ENCODE measurements around the gene MAML3. TPM values are rescaled to one million over a fixed set of nuclear protein-coding genes. Genes with fewer than 3 reads are reported as not detected.
A peak's percentile ranks its signal among the peaks of the same experiment; 100 is the strongest.

Gene MAML3
- total RNA-seq = 10 to 100 TPM; 11.8 to 14.6 TPM
- long read RNA-seq, partial matches to known transcripts = 1 of 13 reads
- long read RNA-seq, other reads (novel, unspliced or antisense) = 12 of 13 reads

- ATAC-seq (peak; percentile 60), DNase-seq (peak; percentile 94 to 96)
- intact Hi-C loops (cut with DNase I, micrococcal nuclease) = loop anchor here (5.0 to 10.0 kb wide), 2 partner anchors 88 to 101 kb away; no protein-coding TSS in a partner anchor
These were observed at the start of gene MAML3 for GRCh38 chr4:140153718-140154571. MAML3 (minus strand) TSS chr4:140154184; CDS start chr4:140153327, 857 bp downstream.

- DNase-seq (no peak), ATAC-seq (no peak)
- intact Hi-C loops (cut with DNase I, micrococcal nuclease) = no loop called here
These were observed 45.0 kb upstream of the MAML3 start for GRCh38 chr4:140198942-140199341.

GRCh38 chr4:140195806-140196205, 41.8 kb upstream of the MAML3 start:
- DNase-seq (no peak), ATAC-seq (no peak)
- intact Hi-C loops (cut with DNase I, micrococcal nuclease) = no loop called here

GRCh38 chr4:140189805-140190204, 35.8 kb upstream of the MAML3 start:
- intact Hi-C loops (cut with DNase I, micrococcal nuclease) = no loop called here
- no peak for ATAC-seq
- DNase-seq = no peak

GRCh38 chr4:140188975-140189374, 35.0 kb upstream of the MAML3 start:
- intact Hi-C loops (cut with DNase I, micrococcal nuclease) = no loop called here
- DNase-seq (no peak), ATAC-seq (no peak)

GRCh38 chr4:140187316-140187695, 33.3 kb upstream of the MAML3 start:
- no peak for ATAC-seq
- no peak for DNase-seq
- intact Hi-C loops (cut with DNase I, micrococcal nuclease) = no loop called here

GRCh38 chr4:140186651-140187315, 32.8 kb upstream of the MAML3 start:
- ATAC-seq (peak; percentile 99), DNase-seq (peak; percentile 54 to 82)
- intact Hi-C loops (cut with DNase I, micrococcal nuclease) = no loop called here

- ATAC-seq (no peak), DNase-seq (no peak)
- intact Hi-C loops (cut with DNase I, micrococcal nuclease) = no loop called here
These were observed 32.1 kb upstream of the MAML3 start for GRCh38 chr4:140186082-140186438.

GRCh38 chr4:140185412-140186081, 31.6 kb upstream of the MAML3 start:
- intact Hi-C loops (cut with DNase I, micrococcal nuclease) = no loop called here
- no peak for DNase-seq
- no peak for ATAC-seq

GRCh38 chr4:140183270-140183669, 29.3 kb upstream of the MAML3 start:
- ATAC-seq = no peak
- intact Hi-C loops (cut with DNase I, micrococcal nuclease) = no loop called here

GRCh38 chr4:140180577-140180976, 26.6 kb upstream of the MAML3 start:
- no peak for DNase-seq
- peak; percentile 83 for ATAC-seq
- intact Hi-C loops (cut with DNase I, micrococcal nuclease) = no loop called here

More at GRCh38 chr4:140183270-140183669, 29.3 kb upstream of the MAML3 start:
- no peak for DNase-seq

- intact Hi-C loops (cut with DNase I, micrococcal nuclease) = no loop called here
- ATAC-seq (peak; percentile 91), DNase-seq (no peak)
These were observed 22.8 kb upstream of the MAML3 start for GRCh38 chr4:140176735-140177134.

GRCh38 chr4:140174543-140174942, 20.6 kb upstream of the MAML3 start:
- no peak for DNase-seq
- ATAC-seq = no peak
- intact Hi-C loops (cut with DNase I, micrococcal nuclease) = no loop called here

GRCh38 chr4:140172960-140173359, 19.0 kb upstream of the MAML3 start:
- no peak for ATAC-seq
- no peak for DNase-seq
- intact Hi-C loops (cut with DNase I, micrococcal nuclease) = no loop called here

GRCh38 chr4:140170299-140170698, 16.3 kb upstream of the MAML3 start:
- DNase-seq (no peak), ATAC-seq (no peak)
- intact Hi-C loops (cut with DNase I, micrococcal nuclease) = no loop called here

GRCh38 chr4:140168936-140169335, 15.0 kb upstream of the MAML3 start:
- intact Hi-C loops (cut with DNase I, micrococcal nuclease) = no loop called here
- DNase-seq (no peak), ATAC-seq (no peak)

- intact Hi-C loops (cut with DNase I, micrococcal nuclease) = no loop called here
- ATAC-seq = no peak
- no peak for DNase-seq
These were observed 14.5 kb upstream of the MAML3 start for GRCh38 chr4:140168474-140168873.

GRCh38 chr4:140163029-140163810, 9.2 kb upstream of the MAML3 start:
- intact Hi-C loops (cut with DNase I, micrococcal nuclease) = no loop called here
- DNase-seq (no peak), ATAC-seq (no peak)

GRCh38 chr4:140162596-140162995, 8.6 kb upstream of the MAML3 start:
- intact Hi-C loops (cut with DNase I, micrococcal nuclease) = no loop called here
- no peak for ATAC-seq
- no peak for DNase-seq
